Upper lobe of right lung (tissue), 1 donor: ENCODE measurements around the gene SUN5. TPM values are rescaled to one million over a fixed set of nuclear protein-coding genes. Genes with fewer than 3 reads are reported as not detected.

Experiments
- ATAC-seq: fragments of 200-7000 bp; cut with Tn5 transposase; one replicate; pipeline ENCODE4 v1.9.1; 2020; ENCODE audit warnings: mild to moderate bottlenecking, moderate library complexity
- DNase-seq: peaks from one replicate; pipeline ENCODE4 v3.0.0-alpha.2; 2020
- H3K27ac ChIP-seq: fragments of 200-600 bp; one replicate; pipeline ENCODE4 v1.8.0; 2022
- H3K27me3 ChIP-seq: fragments of 200-600 bp; one replicate; pipeline ENCODE4 v1.8.0; 2022; ENCODE audit warnings: mild to moderate bottlenecking
- H3K36me3 ChIP-seq: fragments of 200-600 bp; one replicate; pipeline ENCODE4 v1.8.0; 2022
- H3K4me1 ChIP-seq: fragments of 200-600 bp; one replicate; pipeline ENCODE4 v1.8.0; 2022
- H3K4me3 ChIP-seq: fragments of 200-600 bp; one replicate; pipeline ENCODE4 v1.8.0; 2022; ENCODE audit warnings: mild to moderate bottlenecking
- H3K9me3 ChIP-seq: fragments of 200-600 bp; one replicate; pipeline ENCODE4 v1.8.0; 2022
- intact Hi-C: fragments of 100-400 bp; cut with DNase I; formaldehyde crosslinking; loops from one replicate; pipeline ENCODE4 v1.11.0; 2022
- total RNA-seq: library from RNA; stranded (reverse); fragmentation: NEBNext Ultra II Directional; extraction: Animal tissue kit (Norgen Biotek cat#: 25700); gene quantifications from one replicate; pipeline ENCODE4 v1.2.1, GENCODE V29; 2021
- TF ChIP-seq, protein P1 (sequence below): fragments of 200-600 bp; IDR thresholded peaks from one replicate; pipeline ENCODE4 v1.8.0; 2022; ENCODE audit warnings: antibody characterized with exemption
- donor health status: DM: no; HTN: yes; CAD: no; lungs with severe emphysema.

The SUN5 gene
- total RNA-seq, 1 donor from 2014 or later = not detected

DNA sequence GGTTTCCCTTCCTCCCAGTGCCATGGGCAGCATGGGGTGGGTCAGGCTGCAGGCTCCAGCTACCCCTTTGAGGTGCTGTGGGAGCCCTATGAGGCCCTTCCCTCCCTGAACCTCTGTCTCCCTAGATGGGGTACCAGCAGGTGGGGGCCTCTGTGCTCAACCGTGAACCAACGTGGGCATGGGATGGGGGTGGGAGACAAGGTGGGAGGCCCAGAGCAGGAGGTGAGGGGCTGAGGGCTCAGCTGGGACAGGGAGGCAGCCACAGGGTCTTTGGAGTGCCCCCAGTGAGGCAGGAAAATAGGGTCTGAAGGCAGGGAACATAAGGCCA lies 33.3 kb downstream of the SUN5 start:
- no peaks in the 10 kb centered on the region for H3K9me3 ChIP-seq
- H3K4me3 ChIP-seq = no peak overlapping the region
- ATAC-seq (no peak), DNase-seq (peak; percentile 56)
- intact Hi-C loops = no loop called here
- TF ChIP-seq, protein P1, sequence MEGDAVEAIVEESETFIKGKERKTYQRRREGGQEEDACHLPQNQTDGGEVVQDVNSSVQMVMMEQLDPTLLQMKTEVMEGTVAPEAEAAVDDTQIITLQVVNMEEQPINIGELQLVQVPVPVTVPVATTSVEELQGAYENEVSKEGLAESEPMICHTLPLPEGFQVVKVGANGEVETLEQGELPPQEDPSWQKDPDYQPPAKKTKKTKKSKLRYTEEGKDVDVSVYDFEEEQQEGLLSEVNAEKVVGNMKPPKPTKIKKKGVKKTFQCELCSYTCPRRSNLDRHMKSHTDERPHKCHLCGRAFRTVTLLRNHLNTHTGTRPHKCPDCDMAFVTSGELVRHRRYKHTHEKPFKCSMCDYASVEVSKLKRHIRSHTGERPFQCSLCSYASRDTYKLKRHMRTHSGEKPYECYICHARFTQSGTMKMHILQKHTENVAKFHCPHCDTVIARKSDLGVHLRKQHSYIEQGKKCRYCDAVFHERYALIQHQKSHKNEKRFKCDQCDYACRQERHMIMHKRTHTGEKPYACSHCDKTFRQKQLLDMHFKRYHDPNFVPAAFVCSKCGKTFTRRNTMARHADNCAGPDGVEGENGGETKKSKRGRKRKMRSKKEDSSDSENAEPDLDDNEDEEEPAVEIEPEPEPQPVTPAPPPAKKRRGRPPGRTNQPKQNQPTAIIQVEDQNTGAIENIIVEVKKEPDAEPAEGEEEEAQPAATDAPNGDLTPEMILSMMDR = no peak
- H3K36me3 ChIP-seq = no peaks in the 10 kb centered on the region
- H3K27ac ChIP-seq = peak overlapping the region; percentile 4
- peaks cover 5% of the 10 kb centered on the region for H3K4me1 ChIP-seq
- no peaks in the 10 kb centered on the region for H3K27me3 ChIP-seq

DNA sequence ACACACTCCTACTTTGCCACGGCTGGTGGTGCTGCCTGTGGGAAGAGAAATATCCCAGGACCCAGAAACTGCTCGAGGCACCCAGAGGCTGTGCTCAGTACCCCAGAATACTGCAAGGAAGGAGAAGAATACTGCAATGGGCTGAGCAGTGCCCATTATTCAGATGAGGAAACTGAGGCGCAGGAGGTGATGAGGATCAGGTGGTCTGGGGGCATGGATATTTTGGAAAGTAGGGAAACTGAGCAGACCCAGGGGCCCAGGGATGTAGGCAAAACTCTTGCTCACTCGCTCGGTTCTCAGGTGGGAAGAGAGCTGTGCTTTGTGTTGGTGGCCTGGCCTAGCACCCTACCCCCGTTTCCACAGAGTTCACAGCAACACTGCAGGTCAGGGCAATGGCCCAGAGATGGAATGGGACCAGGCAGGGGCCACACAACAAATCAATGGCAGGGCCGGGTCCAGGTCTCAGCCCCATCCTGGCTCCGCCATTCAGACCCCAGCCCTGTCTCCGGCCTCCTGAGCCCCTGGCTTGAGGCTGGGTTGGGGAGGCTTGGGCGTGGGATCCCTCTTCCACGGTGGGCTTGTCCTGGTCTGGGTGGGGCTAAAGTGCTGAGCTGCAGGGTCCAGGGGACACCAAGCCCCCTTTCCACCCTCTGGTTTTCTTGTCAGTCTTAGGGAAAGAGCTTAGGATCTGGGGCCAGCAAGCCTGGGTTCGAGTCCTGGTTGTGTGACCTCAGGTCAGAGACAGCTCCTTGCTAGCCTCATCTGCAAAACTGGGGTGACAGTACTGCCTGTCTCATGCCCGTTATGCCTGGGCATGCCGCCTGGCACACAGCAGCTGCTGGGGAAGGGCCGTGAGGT lies 33.9 kb downstream of the SUN5 start:
- H3K36me3 ChIP-seq = no peaks in the 10 kb centered on the region
- ATAC-seq = no peak
- DNase-seq = peak; percentile 52
- no peaks in the 10 kb centered on the region for H3K27me3 ChIP-seq
- intact Hi-C loops = no loop called here
- peaks cover 5% of the 10 kb centered on the region for H3K4me1 ChIP-seq
- peak overlapping the region; percentile 4 for H3K27ac ChIP-seq
- H3K4me3 ChIP-seq = no peak overlapping the region
- TF ChIP-seq, protein P1 = no peak
- no peaks in the 10 kb centered on the region for H3K9me3 ChIP-seq

DNA sequence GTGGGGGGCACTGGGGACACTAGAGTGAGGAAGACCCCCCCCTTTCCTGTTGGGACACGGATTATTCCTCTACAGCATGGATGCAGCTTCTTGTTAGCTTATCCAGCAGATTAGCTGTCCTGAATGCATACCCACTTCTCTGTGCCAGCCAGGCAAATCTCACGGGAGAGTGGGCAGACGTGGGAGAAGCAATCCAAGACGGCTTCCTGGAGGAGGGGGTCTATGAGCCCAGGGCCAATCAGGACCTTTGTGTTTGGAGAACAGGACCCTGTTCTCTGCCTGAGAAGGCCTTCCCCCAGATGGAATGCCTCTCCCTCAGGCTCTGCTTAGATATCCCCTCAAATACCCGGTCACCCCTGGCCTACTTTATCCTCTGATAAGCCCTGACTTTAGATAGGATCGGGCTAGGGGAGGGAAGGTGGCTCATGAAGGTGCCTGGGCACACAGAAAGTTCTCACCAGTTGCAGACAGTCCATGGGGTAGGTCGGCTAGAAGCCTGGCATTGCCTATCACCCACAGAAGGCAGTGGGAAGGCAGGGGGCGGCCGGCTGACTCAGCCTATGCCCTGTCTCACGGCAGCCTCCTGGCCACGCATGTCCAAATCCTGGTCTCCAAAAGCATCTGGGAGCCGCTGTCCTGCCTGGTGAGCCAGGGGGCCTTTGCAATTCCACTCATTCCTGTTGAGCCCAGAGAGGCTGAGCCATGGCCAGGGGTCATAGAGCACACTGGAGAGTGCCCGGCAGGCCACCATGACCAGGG lies 34.7 kb downstream of the SUN5 start:
- peak; percentile 45 for DNase-seq

DNA sequence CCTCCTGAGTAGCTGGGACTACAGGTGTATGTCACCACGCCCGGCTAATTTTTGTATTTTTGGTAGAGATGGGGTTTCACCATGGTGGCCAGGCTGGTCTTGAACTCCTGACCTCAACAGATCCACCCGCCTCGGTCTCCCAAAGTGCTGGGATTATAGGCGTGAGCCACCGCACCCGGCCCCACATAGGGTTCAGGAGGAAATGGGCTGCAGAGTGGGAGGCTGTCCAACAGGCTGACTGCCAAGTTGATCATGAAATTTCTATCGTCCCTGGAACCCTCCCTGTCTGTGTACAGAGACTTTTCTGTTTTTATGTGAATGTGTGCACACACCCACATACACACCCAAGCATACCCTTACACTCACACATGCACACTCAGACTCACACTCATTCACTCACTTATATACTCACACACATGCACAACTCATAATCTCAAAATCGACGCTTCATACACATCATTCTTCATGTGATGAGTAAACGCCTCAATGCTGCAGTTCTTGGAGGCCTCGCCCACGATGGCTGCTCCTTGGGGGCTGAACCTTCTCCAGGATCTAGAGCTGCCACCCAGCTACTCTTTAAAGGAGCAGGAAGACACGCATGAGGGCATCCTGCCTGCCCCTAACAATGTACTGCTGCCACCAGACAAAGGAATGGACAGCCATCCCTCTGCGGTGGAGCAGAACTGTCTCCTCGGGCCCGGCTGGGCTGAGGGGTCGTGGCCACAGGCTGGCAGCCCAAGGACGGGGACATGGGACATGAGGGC lies 35.6 kb downstream of the SUN5 start:
- Histone ChIP-seq H3K36me3 (no peaks in the 10 kb centered on the region), H3K27ac (no peak overlapping the region), H3K4me3 (no peak overlapping the region), H3K27me3 (no peaks in the 10 kb centered on the region), H3K4me1 (peaks cover 5% of the 10 kb centered on the region), H3K9me3 (no peaks in the 10 kb centered on the region)
- TF ChIP-seq, protein P1 = no peak
- intact Hi-C loops = no loop called here
- peak; percentile 57 for DNase-seq
- no peak for ATAC-seq

More for the DNA sequence above, 34.7 kb downstream of the SUN5 start:
- TF ChIP-seq, protein P1 = no peak
- Histone ChIP-seq H3K27me3 (no peaks in the 10 kb centered on the region), H3K4me1 (peaks cover 5% of the 10 kb centered on the region), H3K27ac (no peak overlapping the region), H3K36me3 (no peaks in the 10 kb centered on the region), H3K4me3 (no peak overlapping the region), H3K9me3 (no peaks in the 10 kb centered on the region)
- intact Hi-C loops = no loop called here
- no peak for ATAC-seq

DNA sequence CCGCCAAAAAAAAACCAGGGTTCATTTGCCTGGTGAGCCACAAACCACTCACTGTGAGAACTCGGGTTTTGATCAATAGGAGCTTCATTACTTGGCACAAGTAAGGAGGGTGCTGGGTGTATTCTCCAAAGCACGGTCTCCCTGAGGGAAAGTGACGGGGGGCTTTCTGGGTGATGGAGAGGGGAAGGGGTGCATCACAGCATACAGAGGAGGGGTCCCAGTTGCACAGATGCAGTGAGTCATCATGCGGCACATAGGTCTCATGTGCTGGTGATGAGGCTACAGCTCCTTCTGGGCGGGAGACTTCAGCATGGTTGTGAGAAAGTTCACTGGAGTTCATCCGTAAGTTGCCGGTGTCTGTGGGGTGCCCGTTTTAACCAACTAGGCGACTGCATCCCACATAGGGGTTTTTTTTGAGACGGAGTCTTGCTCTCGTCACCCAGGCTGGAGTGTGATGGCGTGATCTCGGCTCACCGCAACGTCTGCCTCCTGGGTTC lies 36.2 kb downstream of the SUN5 start:
- Histone ChIP-seq H3K27ac (no peak overlapping the region), H3K9me3 (no peaks in the 10 kb centered on the region), H3K4me3 (no peak overlapping the region), H3K36me3 (no peaks in the 10 kb centered on the region), H3K4me1 (peaks cover 5% of the 10 kb centered on the region), H3K27me3 (no peaks in the 10 kb centered on the region)
- DNase-seq = peak; percentile 22
- no peak for ATAC-seq
- TF ChIP-seq, protein P1 = no peak
- intact Hi-C loops = no loop called here
